Activated T-cell treated with anti-CD3 and anti-CD28 coated beads for 1 hour (primary cell): Measurements from ENCODE around the gene NUDT21.

Source experiments
- DNase-seq: peaks from one replicate; pipeline ENCODE4 v3.0.0-alpha.2; 2020; ENCODE audit warnings: low read depth

The NUDT21 gene

GRCh38 chr16:56462064-56462796 lies 11.1 kb upstream of the NUDT21 start:
- no peak for DNase-seq

- no peak for DNase-seq
Observed at GRCh38 chr16:56460101-56460500, 9.0 kb upstream of the NUDT21 start.

- DNase-seq: no peak
Observed at GRCh38 chr16:56457927-56458470, 6.9 kb upstream of the NUDT21 start.

- no peak for DNase-seq
Observed at GRCh38 chr16:56451753-56452689, 889 bp upstream of the NUDT21 start.

GRCh38 chr16:56450275-56450985 lies 702 bp downstream of the NUDT21 start:
- peak; percentile 24 for DNase-seq

- DNase-seq: no peak
Observed at GRCh38 chr16:56448005-56448404, 3.1 kb downstream of the NUDT21 start.

GRCh38 chr16:56447286-56447685 lies 3.8 kb downstream of the NUDT21 start:
- no peak for DNase-seq

GRCh38 chr16:56438038-56438437 lies 13.1 kb downstream of the NUDT21 start:
- no peak for DNase-seq

- no peak for DNase-seq
Observed at GRCh38 chr16:56436258-56436657, 14.9 kb downstream of the NUDT21 start.

GRCh38 chr16:56428091-56428490 lies 23.0 kb downstream of the NUDT21 start:
- DNase-seq: no peak

- no peak for DNase-seq
Observed at GRCh38 chr16:56426585-56426984, 24.5 kb downstream of the NUDT21 start.

GRCh38 chr16:56425439-56425832 lies 25.7 kb downstream of the NUDT21 start, which contains the start of gene AMFR:
Gene AMFR, minus strand, starts transcription at chr16:56425545. Its CDS starts 218 bp downstream, at chr16:56425327.
- peak; percentile 46 for DNase-seq

GRCh38 chr16:56424791-56425438 lies 26.2 kb downstream of the NUDT21 start:
- peak; percentile 14 for DNase-seq

- DNase-seq: no peak
Observed at GRCh38 chr16:56424404-56424764, 26.7 kb downstream of the NUDT21 start.

- no peak for DNase-seq
Observed at GRCh38 chr16:56423584-56424403, 27.3 kb downstream of the NUDT21 start.

GRCh38 chr16:56422896-56423441 lies 28.2 kb downstream of the NUDT21 start:
- DNase-seq: no peak

- DNase-seq: no peak
Observed at GRCh38 chr16:56421976-56422669, 29.0 kb downstream of the NUDT21 start.

- no peak for DNase-seq
Observed at GRCh38 chr16:56421313-56421712, 29.8 kb downstream of the NUDT21 start.

GRCh38 chr16:56420613-56421012 lies 30.5 kb downstream of the NUDT21 start:
- DNase-seq: no peak
